GM21447 (cell line): ENCODE measurements around the gene PNO1.
"Not testable (repeated sequence)": the region's sequence is repeated elsewhere in the genome, so short reads cannot be mapped to it uniquely, and the experiment has no call there.

Experiments
- ATAC-seq: cut with Tn5 transposase; IDR thresholded peaks from one replicate; pipeline ENCODE4 v1.9.1; 2021; ENCODE audit not compliant: unreplicated experiment

The PNO1 gene

GRCh38 chr2:68156419-68156818 lies 1.3 kb upstream of the PNO1 start:
- no peak for ATAC-seq

- peak; percentile 32 for ATAC-seq
Observed at GRCh38 chr2:68157002-68157401, 686 bp upstream of the PNO1 start.

GRCh38 chr2:68158134-68158447 lies 403 bp downstream of the PNO1 start:
- no peak for ATAC-seq

- no peak for ATAC-seq
Observed at GRCh38 chr2:68163641-68164040, 6.0 kb downstream of the PNO1 start.

- no peak for ATAC-seq
Observed at GRCh38 chr2:68167186-68167585, 9.5 kb downstream of the PNO1 start.

GRCh38 chr2:68169308-68169707 lies 11.6 kb downstream of the PNO1 start:
- no peak for ATAC-seq

GRCh38 chr2:68171146-68171545 lies 13.5 kb downstream of the PNO1 start:
- no peak for ATAC-seq

GRCh38 chr2:68171684-68172083 lies 14.0 kb downstream of the PNO1 start:
- ATAC-seq, result no peak

GRCh38 chr2:68172521-68172920 lies 14.8 kb downstream of the PNO1 start:
- no peak for ATAC-seq

- ATAC-seq, result no peak
Observed at GRCh38 chr2:68172990-68173700, 15.5 kb downstream of the PNO1 start.

GRCh38 chr2:68175210-68175609 lies 17.5 kb downstream of the PNO1 start:
- not testable (repeated sequence) for ATAC-seq

- no peak for ATAC-seq
Observed at GRCh38 chr2:68176657-68177056, 19.0 kb downstream of the PNO1 start.

GRCh38 chr2:68177541-68177940 lies 19.9 kb downstream of the PNO1 start:
- ATAC-seq, result no peak

GRCh38 chr2:68178432-68178831 lies 20.7 kb downstream of the PNO1 start:
- ATAC-seq, result no peak

- no peak for ATAC-seq
Observed at GRCh38 chr2:68178954-68179627, 21.4 kb downstream of the PNO1 start.

- ATAC-seq, result no peak
Observed at GRCh38 chr2:68182902-68183301, 25.2 kb downstream of the PNO1 start.

GRCh38 chr2:68185541-68186164 lies 28.0 kb downstream of the PNO1 start:
- ATAC-seq, result no peak

- ATAC-seq, result no peak
Observed at GRCh38 chr2:68187329-68187728, 29.6 kb downstream of the PNO1 start.

- ATAC-seq, result no peak
Observed at GRCh38 chr2:68188831-68189230, 31.1 kb downstream of the PNO1 start.

- no peak for ATAC-seq
Observed at GRCh38 chr2:68189991-68190784, 32.5 kb downstream of the PNO1 start.

- no peak for ATAC-seq
Observed at GRCh38 chr2:68190991-68191731, 33.5 kb downstream of the PNO1 start.
